ENCODE data around the gene TMX4. TPM values are rescaled to one million over a fixed set of nuclear protein-coding genes. Genes with fewer than 3 reads are reported as not detected.

The TMX4 gene
- total RNA-seq, 1 experiment from 2014 or later = 11.7 TPM

- no peak overlapping the region for H4K8ac ChIP-seq (replicated peaks; ENCODE audit: insufficient read length, low read depth, low read length)
- H3K79me2 ChIP-seq (ENCODE audit: insufficient read depth, low read length) = no peaks in the 10 kb centered on the region
- H3K23ac ChIP-seq (ENCODE audit: insufficient read length, low read depth, low read length) = no peak overlapping the region
- H2BK20ac ChIP-seq (ENCODE audit: low read depth, low read length, poor library complexity, severe bottlenecking) = no peak overlapping the region
- H3K79me1 ChIP-seq (ENCODE audit: insufficient read depth, low read depth, low read length, poor library complexity, severe bottlenecking) = no peaks in the 10 kb centered on the region
- no peaks in the 10 kb centered on the region for H3K23me2 ChIP-seq (ENCODE audit: insufficient read length, low read depth, low read length, poor library complexity, severe bottlenecking)
- H2AK5ac ChIP-seq (ENCODE audit: insufficient read length, low read length) = no peak overlapping the region
- peaks cover 1% of the 10 kb centered on the region for H3K27me3 Mint-ChIP-seq (ENCODE audit: low read depth)
- no peak overlapping the region for H3K9ac ChIP-seq (ENCODE audit: extremely low read depth, insufficient read length, low read length)
- no peaks in the 10 kb centered on the region for H3K4me1 ChIP-seq (ENCODE audit: insufficient read depth, low read length)
- H2BK120ac ChIP-seq (ENCODE audit: low read depth, low read length, poor library complexity, severe bottlenecking) = no peak overlapping the region
- H3K27ac ChIP-seq (ENCODE audit: insufficient read length, low read depth, low read length) = no peak overlapping the region
- WGBS (ENCODE audit: extremely low coverage, insufficient read length, low lambda C conversion rate) = no CpG with 5 or more reads among the region's 1 CpG
- H3K14ac ChIP-seq (ENCODE audit: insufficient read depth, low read length) = no peak overlapping the region
- no peak overlapping the region for H2BK15ac ChIP-seq (ENCODE audit: low read depth, low read length)
- no peak overlapping the region for H2AFZ ChIP-seq (ENCODE audit: low read length)
- H3K9me3 ChIP-seq (ENCODE audit: control insufficient read depth, low read depth, low read length) = no peaks in the 10 kb centered on the region
- no peaks in the 10 kb centered on the region for H3K27me3 ChIP-seq (ENCODE audit: insufficient read depth, low read length)
- peaks cover 12 to 55% (median 16%) of the 10 kb centered on the region in 3 experiments for H3K36me3 Mint-ChIP-seq (ENCODE audit: insufficient read depth in 1 of 3, low read depth in 3 of 3)
- H3K18ac ChIP-seq (ENCODE audit: insufficient read length, low read depth, low read length) = no peak overlapping the region
- no peak overlapping the region for H3K56ac ChIP-seq (ENCODE audit: insufficient read length, low read depth, low read length)
- peak overlapping the region in 2 of 3 experiments; percentile 52 to 89; a peak in 1 of 7 replicates for H3K27ac Mint-ChIP-seq
- no peak overlapping the region for H2BK5ac ChIP-seq (ENCODE audit: insufficient read length, low read length)
- H4K5ac ChIP-seq (ENCODE audit: insufficient read length, low read depth, low read length) = no peak overlapping the region
- H3K4me2 ChIP-seq (ENCODE audit: insufficient read depth, insufficient read length, low read length) = no peak overlapping the region
- H3K9me3 Mint-ChIP-seq = peaks cover 41 to 46% of the 10 kb centered on the region in 2 experiments
- H4K20me1 ChIP-seq (ENCODE audit: control insufficient read depth, insufficient read depth, insufficient read length) = no peaks in the 10 kb centered on the region
- H4K91ac ChIP-seq (ENCODE audit: insufficient read length, low read depth, low read length) = no peak overlapping the region
- peaks cover 14 to 15% of the 10 kb centered on the region in 2 experiments for H3K4me1 Mint-ChIP-seq
- no peak overlapping the region for H3T11ph ChIP-seq (ENCODE audit: low read length)
- H3K4me3 Mint-ChIP-seq = no peak overlapping the region
- no peak overlapping the region for H3K4ac ChIP-seq (ENCODE audit: low read depth, low read length)
- TF ChIP-seq, protein P1, sequence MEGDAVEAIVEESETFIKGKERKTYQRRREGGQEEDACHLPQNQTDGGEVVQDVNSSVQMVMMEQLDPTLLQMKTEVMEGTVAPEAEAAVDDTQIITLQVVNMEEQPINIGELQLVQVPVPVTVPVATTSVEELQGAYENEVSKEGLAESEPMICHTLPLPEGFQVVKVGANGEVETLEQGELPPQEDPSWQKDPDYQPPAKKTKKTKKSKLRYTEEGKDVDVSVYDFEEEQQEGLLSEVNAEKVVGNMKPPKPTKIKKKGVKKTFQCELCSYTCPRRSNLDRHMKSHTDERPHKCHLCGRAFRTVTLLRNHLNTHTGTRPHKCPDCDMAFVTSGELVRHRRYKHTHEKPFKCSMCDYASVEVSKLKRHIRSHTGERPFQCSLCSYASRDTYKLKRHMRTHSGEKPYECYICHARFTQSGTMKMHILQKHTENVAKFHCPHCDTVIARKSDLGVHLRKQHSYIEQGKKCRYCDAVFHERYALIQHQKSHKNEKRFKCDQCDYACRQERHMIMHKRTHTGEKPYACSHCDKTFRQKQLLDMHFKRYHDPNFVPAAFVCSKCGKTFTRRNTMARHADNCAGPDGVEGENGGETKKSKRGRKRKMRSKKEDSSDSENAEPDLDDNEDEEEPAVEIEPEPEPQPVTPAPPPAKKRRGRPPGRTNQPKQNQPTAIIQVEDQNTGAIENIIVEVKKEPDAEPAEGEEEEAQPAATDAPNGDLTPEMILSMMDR (conservative IDR thresholded peaks at IDR 0.05) = no peak
- DNase-seq = no peak
- H2BK12ac ChIP-seq (ENCODE audit: insufficient read length, low read depth, low read length) = no peak overlapping the region
These were observed 69.2 kb downstream of the TMX4 start for GRCh38 chr20:7950387-7950786.
